PFSK-1 (cell line): Measurements from ENCODE around the gene ERLEC1.

Source experiments
- FOXP2 ChIP-seq: optimal IDR thresholded peaks from 2 replicates; pipeline ENCODE3; 2011; ENCODE audit warnings: borderline replicate concordance, control low read depth, inconsistent platforms; ENCODE audit not compliant: insufficient read depth; ENCODE audit errors: extremely low read length, extremely low read depth
- SIN3A ChIP-seq: IDR thresholded peaks from 2 replicates; pipeline ENCODE4 v1.6.1; 2012; ENCODE audit warnings: mild to moderate bottlenecking, low read length, moderate library complexity, borderline replicate concordance; ENCODE audit not compliant: insufficient read depth
- TAF1 ChIP-seq: IDR thresholded peaks from 2 replicates; pipeline ENCODE4 v1.6.1; 2012; ENCODE audit warnings: low read length, control low read depth, borderline replicate concordance; ENCODE audit not compliant: insufficient read depth
- TF ChIP-seq, protein P1 (sequence below), 2 experiments: IDR thresholded peaks; 2 replicates each; pipeline versions ENCODE4 v1.6.1 to v1.8.0; 2011 to 2012; ENCODE audit warnings: low read depth in 2 of 2, low read length in 2 of 2, control low read depth in 1 of 2, inconsistent platforms in 1 of 2, mild to moderate bottlenecking in 1 of 2, moderate library complexity in 1 of 2; ENCODE audit not compliant: insufficient read depth in 1 of 2

GRCh38 chr2:53767405-53768241 is 19.2 kb upstream of the ERLEC1 start, which contains the start of gene CHAC2:
- TF ChIP-seq FOXP2 (no peak), TAF1 (peak; percentile 55; the same call in 1 of the 2 replicates), SIN3A (peak; percentile 3; the same call in 1 of the 2 replicates)
- TF ChIP-seq, protein P1, sequence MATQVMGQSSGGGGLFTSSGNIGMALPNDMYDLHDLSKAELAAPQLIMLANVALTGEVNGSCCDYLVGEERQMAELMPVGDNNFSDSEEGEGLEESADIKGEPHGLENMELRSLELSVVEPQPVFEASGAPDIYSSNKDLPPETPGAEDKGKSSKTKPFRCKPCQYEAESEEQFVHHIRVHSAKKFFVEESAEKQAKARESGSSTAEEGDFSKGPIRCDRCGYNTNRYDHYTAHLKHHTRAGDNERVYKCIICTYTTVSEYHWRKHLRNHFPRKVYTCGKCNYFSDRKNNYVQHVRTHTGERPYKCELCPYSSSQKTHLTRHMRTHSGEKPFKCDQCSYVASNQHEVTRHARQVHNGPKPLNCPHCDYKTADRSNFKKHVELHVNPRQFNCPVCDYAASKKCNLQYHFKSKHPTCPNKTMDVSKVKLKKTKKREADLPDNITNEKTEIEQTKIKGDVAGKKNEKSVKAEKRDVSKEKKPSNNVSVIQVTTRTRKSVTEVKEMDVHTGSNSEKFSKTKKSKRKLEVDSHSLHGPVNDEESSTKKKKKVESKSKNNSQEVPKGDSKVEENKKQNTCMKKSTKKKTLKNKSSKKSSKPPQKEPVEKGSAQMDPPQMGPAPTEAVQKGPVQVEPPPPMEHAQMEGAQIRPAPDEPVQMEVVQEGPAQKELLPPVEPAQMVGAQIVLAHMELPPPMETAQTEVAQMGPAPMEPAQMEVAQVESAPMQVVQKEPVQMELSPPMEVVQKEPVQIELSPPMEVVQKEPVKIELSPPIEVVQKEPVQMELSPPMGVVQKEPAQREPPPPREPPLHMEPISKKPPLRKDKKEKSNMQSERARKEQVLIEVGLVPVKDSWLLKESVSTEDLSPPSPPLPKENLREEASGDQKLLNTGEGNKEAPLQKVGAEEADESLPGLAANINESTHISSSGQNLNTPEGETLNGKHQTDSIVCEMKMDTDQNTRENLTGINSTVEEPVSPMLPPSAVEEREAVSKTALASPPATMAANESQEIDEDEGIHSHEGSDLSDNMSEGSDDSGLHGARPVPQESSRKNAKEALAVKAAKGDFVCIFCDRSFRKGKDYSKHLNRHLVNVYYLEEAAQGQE (IDR thresholded peaks at IDR 0.05; ENCODE audit: insufficient read depth in 1 of 2, low read depth in 2 of 2, low read length in 2 of 2), result no peak
